Stomach (tissue), 4 donors: ENCODE data around the gene SLC27A2.

ENCODE experiments used
- POLR2A ChIP-seq, 4 donors: fragments of 450-650 bp; IDR thresholded peaks; one replicate each; pipeline ENCODE4 v1.6.1; 2016; ENCODE audit warnings: antibody characterized with exemption in 4 of 4, control low read depth in 2 of 4, mild to moderate bottlenecking in 1 of 4, moderate library complexity in 1 of 4
- POLR2AphosphoS5 ChIP-seq, 3 donors: sonication (generic); formaldehyde crosslinking; IDR thresholded peaks; one replicate each; pipeline ENCODE4 v1.6.1; 2016; ENCODE audit warnings: antibody characterized with exemption in 3 of 3
- TF ChIP-seq, protein P1 (sequence below), 7 experiments: fragments of 450-650 bp in 4 of 7; fragments of 200-600 bp in 3 of 7; sonication (generic) in 3 of 7; IDR thresholded peaks; one replicate each; pipeline ENCODE4 v1.5.1; 2016 to 2019; ENCODE audit warnings: antibody characterized with exemption in 7 of 7, control low read depth in 2 of 7, mild to moderate bottlenecking in 1 of 7

GRCh38 chr15:50140983-50141382 lies 41.0 kb upstream of the SLC27A2 start:
- TF ChIP-seq, protein P1, sequence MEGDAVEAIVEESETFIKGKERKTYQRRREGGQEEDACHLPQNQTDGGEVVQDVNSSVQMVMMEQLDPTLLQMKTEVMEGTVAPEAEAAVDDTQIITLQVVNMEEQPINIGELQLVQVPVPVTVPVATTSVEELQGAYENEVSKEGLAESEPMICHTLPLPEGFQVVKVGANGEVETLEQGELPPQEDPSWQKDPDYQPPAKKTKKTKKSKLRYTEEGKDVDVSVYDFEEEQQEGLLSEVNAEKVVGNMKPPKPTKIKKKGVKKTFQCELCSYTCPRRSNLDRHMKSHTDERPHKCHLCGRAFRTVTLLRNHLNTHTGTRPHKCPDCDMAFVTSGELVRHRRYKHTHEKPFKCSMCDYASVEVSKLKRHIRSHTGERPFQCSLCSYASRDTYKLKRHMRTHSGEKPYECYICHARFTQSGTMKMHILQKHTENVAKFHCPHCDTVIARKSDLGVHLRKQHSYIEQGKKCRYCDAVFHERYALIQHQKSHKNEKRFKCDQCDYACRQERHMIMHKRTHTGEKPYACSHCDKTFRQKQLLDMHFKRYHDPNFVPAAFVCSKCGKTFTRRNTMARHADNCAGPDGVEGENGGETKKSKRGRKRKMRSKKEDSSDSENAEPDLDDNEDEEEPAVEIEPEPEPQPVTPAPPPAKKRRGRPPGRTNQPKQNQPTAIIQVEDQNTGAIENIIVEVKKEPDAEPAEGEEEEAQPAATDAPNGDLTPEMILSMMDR (IDR thresholded peaks at IDR 0.05): no peak
- no peak for TF ChIP-seq POLR2A (IDR thresholded peaks at IDR 0.05)
- TF ChIP-seq POLR2AphosphoS5 (IDR thresholded peaks at IDR 0.05): no peak
